Lower leg skin (tissue), 3 donors: ENCODE measurements around the gene ABR.

ENCODE experiments used
- POLR2A ChIP-seq, 2 donors: fragments of 450-650 bp; IDR thresholded peaks; one replicate each; pipeline ENCODE4 v1.6.1; 2016 to 2017; ENCODE audit warnings: antibody characterized with exemption in 2 of 2, mild to moderate bottlenecking in 1 of 2, moderate library complexity in 1 of 2
- TF ChIP-seq, protein P1 (sequence below), 3 donors: fragments of 450-650 bp; IDR thresholded peaks; one replicate each; pipeline ENCODE4 v1.5.1; 2016; ENCODE audit warnings: antibody characterized with exemption in 3 of 3, mild to moderate bottlenecking in 3 of 3, moderate library complexity in 2 of 3

- TF ChIP-seq, protein P1, sequence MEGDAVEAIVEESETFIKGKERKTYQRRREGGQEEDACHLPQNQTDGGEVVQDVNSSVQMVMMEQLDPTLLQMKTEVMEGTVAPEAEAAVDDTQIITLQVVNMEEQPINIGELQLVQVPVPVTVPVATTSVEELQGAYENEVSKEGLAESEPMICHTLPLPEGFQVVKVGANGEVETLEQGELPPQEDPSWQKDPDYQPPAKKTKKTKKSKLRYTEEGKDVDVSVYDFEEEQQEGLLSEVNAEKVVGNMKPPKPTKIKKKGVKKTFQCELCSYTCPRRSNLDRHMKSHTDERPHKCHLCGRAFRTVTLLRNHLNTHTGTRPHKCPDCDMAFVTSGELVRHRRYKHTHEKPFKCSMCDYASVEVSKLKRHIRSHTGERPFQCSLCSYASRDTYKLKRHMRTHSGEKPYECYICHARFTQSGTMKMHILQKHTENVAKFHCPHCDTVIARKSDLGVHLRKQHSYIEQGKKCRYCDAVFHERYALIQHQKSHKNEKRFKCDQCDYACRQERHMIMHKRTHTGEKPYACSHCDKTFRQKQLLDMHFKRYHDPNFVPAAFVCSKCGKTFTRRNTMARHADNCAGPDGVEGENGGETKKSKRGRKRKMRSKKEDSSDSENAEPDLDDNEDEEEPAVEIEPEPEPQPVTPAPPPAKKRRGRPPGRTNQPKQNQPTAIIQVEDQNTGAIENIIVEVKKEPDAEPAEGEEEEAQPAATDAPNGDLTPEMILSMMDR (IDR thresholded peaks at IDR 0.05), result no peak
- no peak for TF ChIP-seq POLR2A (IDR thresholded peaks at IDR 0.05)
Observed at GRCh38 chr17:1009229-1010085, 170.3 kb downstream of the ABR start.
